Sigmoid colon (tissue), 4 donors: ENCODE data around the gene ING3.
"Not testable (repeated sequence)": the region's sequence is repeated elsewhere in the genome, so short reads cannot be mapped to it uniquely, and the experiment has no call there.

Source experiments
- EP300 ChIP-seq, 4 donors: sonication (generic); formaldehyde crosslinking; IDR thresholded peaks; one replicate each; pipeline ENCODE4 v1.6.1; 2017; ENCODE audit warnings: antibody characterized with exemption in 4 of 4
- POLR2A ChIP-seq, 2 donors: fragments of 450-650 bp; IDR thresholded peaks; one replicate each; pipeline ENCODE4 v1.6.1; 2016; ENCODE audit warnings: antibody characterized with exemption in 2 of 2, mild to moderate bottlenecking in 2 of 2, moderate library complexity in 2 of 2
- TF ChIP-seq, protein P1 (sequence below), 4 experiments: fragments of 450-650 bp in 3 of 4; fragments of 200-600 bp in 1 of 4; IDR thresholded peaks; one replicate each; pipeline ENCODE4 v1.5.1; 2016 to 2019; ENCODE audit warnings: antibody characterized with exemption in 4 of 4, mild to moderate bottlenecking in 3 of 4, moderate library complexity in 2 of 4

DNA sequence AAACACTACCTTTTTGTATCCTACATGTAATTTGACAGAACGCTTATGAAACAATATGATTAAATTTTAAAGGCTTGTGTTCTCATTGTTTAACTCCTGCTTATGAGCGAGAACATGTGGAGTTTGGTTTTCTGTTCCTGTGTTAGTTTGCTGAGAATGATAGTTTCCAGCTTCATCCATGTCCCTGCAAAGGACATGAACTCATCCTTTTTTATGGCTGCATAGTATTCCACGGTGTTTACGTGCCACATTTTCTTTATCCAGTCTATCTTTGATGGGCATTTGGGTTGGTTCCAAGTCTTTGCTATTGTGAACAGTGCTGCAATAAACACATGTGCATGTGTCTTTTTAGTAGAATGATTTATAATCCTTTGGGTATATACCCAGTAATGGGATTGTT lies 54.5 kb downstream of the ING3 start:
- TF ChIP-seq POLR2A, EP300 (IDR thresholded peaks at IDR 0.05): not testable (repeated sequence)
- TF ChIP-seq, protein P1, sequence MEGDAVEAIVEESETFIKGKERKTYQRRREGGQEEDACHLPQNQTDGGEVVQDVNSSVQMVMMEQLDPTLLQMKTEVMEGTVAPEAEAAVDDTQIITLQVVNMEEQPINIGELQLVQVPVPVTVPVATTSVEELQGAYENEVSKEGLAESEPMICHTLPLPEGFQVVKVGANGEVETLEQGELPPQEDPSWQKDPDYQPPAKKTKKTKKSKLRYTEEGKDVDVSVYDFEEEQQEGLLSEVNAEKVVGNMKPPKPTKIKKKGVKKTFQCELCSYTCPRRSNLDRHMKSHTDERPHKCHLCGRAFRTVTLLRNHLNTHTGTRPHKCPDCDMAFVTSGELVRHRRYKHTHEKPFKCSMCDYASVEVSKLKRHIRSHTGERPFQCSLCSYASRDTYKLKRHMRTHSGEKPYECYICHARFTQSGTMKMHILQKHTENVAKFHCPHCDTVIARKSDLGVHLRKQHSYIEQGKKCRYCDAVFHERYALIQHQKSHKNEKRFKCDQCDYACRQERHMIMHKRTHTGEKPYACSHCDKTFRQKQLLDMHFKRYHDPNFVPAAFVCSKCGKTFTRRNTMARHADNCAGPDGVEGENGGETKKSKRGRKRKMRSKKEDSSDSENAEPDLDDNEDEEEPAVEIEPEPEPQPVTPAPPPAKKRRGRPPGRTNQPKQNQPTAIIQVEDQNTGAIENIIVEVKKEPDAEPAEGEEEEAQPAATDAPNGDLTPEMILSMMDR (IDR thresholded peaks at IDR 0.05): not testable (repeated sequence)
